Measurements from ENCODE around the gene MAPK14.

MAPK14 gene

GRCh38 chr6:36141091-36141490 is 113.5 kb downstream of the MAPK14 start:
- DNase-seq, result no peak

DNA sequence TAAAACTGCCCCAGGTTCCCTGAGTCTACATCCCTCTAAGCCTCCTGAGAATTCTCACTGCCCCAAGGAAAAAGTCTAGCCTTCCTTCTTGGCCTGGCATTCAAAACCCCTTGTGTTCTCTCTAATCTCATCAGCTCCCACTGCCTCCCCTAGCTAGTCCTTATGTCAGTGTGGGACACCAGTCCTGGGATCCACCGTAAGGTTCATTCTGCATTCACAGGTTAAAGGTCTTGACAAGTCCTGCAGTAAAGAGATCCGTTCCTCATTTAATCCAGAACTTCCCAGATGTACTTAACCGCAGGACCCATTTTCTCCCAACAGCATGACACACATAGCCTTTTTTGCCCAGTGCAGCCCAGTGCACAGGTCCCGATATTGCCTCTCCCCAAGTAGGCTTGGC is 114.4 kb downstream of the MAPK14 start:
- no peak for DNase-seq

- no peak for DNase-seq
Observed at GRCh38 chr6:36142971-36143838, 115.6 kb downstream of the MAPK14 start.

DNA sequence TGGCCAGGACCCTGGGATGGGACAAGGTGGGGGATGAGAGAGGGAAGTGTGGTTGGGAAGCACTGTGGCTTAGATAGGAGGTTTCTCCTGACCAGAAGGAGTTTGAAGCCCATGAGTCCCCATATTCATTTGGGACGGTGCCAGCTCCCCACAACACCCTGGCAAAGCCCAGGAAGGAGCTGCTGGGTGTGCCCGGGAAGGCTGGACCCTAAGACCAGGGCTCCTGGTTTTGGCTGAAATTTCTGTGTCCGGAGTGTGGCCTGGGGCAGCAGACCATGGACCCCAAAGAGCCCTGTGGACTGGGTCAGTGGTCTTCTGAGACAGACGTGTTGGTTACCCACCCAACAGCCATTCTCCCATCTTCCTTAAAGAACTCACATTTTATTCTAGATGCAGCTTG is 117.9 kb downstream of the MAPK14 start:
- no peak for DNase-seq

GRCh38 chr6:36147294-36147693 is 119.7 kb downstream of the MAPK14 start:
- no peak for DNase-seq

GRCh38 chr6:36149476-36149875 is 121.9 kb downstream of the MAPK14 start:
- DNase-seq, result no peak

- no peak for DNase-seq
Observed at GRCh38 chr6:36150283-36150682, 122.7 kb downstream of the MAPK14 start.

- DNase-seq, result no peak
Observed at GRCh38 chr6:36154286-36154685, 126.7 kb downstream of the MAPK14 start.

GRCh38 chr6:36155662-36156061 is 128.1 kb downstream of the MAPK14 start:
- DNase-seq, result no peak

DNA sequence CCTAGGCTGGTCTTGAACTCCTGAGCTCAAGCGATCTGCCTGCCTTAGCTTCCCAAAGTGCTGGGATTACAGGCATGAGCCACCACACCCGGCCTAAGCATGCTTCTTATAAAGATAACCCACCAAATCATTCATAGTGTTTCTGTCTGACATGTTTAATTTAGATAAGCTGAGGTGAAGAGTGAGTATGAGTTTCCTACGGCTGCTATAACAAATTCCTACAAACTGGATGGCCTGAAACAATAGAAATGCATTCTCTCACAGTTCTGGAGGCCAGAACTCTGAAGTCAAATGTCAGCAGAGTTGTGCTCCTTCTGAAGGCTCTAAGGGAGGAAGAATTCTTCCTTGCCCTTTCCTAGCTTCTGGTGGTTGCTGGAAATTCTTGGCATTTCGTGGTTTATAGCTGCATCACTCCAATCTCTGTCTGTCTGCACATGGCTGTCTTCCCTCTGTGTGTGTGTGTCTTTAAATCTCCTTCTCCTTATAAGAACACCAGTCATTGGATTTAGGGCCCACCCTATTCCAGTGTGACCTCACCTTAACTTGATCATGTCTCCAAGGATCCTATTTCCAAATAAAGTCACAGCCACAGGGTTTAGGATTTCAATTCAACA is 132.6 kb downstream of the MAPK14 start:
- no peak for DNase-seq

All from CD4-positive, alpha-beta T cell treated with Interleukin-21 for 1 hour (primary cell).